Measurements from ENCODE around the gene TRNT1. TPM values are rescaled to one million over a fixed set of nuclear protein-coding genes. Genes with fewer than 3 reads are reported as not detected.

The TRNT1 gene
- 6.4 TPM for polyA plus RNA-seq (2012; ENCODE audit: insufficient read length, low read depth)

GRCh38 chr3:3126477-3127431 lies at the start of gene TRNT1:
Gene TRNT1, plus strand, starts transcription at chr3:3126940. Its CDS starts 2,101 bp downstream, at chr3:3129041.
- TF ChIP-seq SIN3A (IDR thresholded peaks at IDR 0.05; ENCODE audit: borderline replicate concordance, insufficient read depth, low read length), result 0 out of 2 replicates have a peak, but pooled peaks have one; percentile 26
- TF ChIP-seq TAF1 (IDR thresholded peaks at IDR 0.05; ENCODE audit: borderline replicate concordance, insufficient read depth, low read length), result peak; percentile 87; the same call in 1 of the 2 replicates
- TF ChIP-seq, protein P1, sequence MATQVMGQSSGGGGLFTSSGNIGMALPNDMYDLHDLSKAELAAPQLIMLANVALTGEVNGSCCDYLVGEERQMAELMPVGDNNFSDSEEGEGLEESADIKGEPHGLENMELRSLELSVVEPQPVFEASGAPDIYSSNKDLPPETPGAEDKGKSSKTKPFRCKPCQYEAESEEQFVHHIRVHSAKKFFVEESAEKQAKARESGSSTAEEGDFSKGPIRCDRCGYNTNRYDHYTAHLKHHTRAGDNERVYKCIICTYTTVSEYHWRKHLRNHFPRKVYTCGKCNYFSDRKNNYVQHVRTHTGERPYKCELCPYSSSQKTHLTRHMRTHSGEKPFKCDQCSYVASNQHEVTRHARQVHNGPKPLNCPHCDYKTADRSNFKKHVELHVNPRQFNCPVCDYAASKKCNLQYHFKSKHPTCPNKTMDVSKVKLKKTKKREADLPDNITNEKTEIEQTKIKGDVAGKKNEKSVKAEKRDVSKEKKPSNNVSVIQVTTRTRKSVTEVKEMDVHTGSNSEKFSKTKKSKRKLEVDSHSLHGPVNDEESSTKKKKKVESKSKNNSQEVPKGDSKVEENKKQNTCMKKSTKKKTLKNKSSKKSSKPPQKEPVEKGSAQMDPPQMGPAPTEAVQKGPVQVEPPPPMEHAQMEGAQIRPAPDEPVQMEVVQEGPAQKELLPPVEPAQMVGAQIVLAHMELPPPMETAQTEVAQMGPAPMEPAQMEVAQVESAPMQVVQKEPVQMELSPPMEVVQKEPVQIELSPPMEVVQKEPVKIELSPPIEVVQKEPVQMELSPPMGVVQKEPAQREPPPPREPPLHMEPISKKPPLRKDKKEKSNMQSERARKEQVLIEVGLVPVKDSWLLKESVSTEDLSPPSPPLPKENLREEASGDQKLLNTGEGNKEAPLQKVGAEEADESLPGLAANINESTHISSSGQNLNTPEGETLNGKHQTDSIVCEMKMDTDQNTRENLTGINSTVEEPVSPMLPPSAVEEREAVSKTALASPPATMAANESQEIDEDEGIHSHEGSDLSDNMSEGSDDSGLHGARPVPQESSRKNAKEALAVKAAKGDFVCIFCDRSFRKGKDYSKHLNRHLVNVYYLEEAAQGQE (IDR thresholded peaks at IDR 0.05; ENCODE audit: insufficient read depth in 1 of 2, low read depth in 2 of 2, low read length in 2 of 2), result 0 out of 4 replicates have a peak, but pooled peaks of 1 of the 2 experiments have one; percentile 9
- TF ChIP-seq FOXP2 (optimal IDR thresholded peaks at IDR 0.05; ENCODE audit: borderline replicate concordance, extremely low read depth, extremely low read length, insufficient read depth), result peak; percentile 66
- TF ChIP-seq POLR2AphosphoS5 (IDR thresholded peaks at IDR 0.05; ENCODE audit: low read depth, low read length), result peak; percentile 83

GRCh38 chr3:3080309-3080708 lies 46.4 kb upstream of the TRNT1 start:
- TF ChIP-seq TAF1 (IDR thresholded peaks at IDR 0.05; ENCODE audit: borderline replicate concordance, insufficient read depth, low read length) (no peak), POLR2AphosphoS5 (IDR thresholded peaks at IDR 0.05; ENCODE audit: low read depth, low read length) (no peak), SIN3A (IDR thresholded peaks at IDR 0.05; ENCODE audit: borderline replicate concordance, insufficient read depth, low read length) (no peak), FOXP2 (optimal IDR thresholded peaks at IDR 0.05; ENCODE audit: borderline replicate concordance, extremely low read depth, extremely low read length, insufficient read depth) (no peak)
- TF ChIP-seq, protein P1 (IDR thresholded peaks at IDR 0.05; ENCODE audit: insufficient read depth in 1 of 2, low read depth in 2 of 2, low read length in 2 of 2), result no peak

- TF ChIP-seq, protein P1 (IDR thresholded peaks at IDR 0.05; ENCODE audit: insufficient read depth in 1 of 2, low read depth in 2 of 2, low read length in 2 of 2), result no peak
- TF ChIP-seq POLR2AphosphoS5 (IDR thresholded peaks at IDR 0.05; ENCODE audit: low read depth, low read length), result no peak
- TF ChIP-seq TAF1 (IDR thresholded peaks at IDR 0.05; ENCODE audit: borderline replicate concordance, insufficient read depth, low read length), result no peak
- TF ChIP-seq SIN3A (IDR thresholded peaks at IDR 0.05; ENCODE audit: borderline replicate concordance, insufficient read depth, low read length), result no peak
- TF ChIP-seq FOXP2 (optimal IDR thresholded peaks at IDR 0.05; ENCODE audit: borderline replicate concordance, extremely low read depth, extremely low read length, insufficient read depth), result no peak
Measured at GRCh38 chr3:3081381-3082233, 45.1 kb upstream of the TRNT1 start.

DNA sequence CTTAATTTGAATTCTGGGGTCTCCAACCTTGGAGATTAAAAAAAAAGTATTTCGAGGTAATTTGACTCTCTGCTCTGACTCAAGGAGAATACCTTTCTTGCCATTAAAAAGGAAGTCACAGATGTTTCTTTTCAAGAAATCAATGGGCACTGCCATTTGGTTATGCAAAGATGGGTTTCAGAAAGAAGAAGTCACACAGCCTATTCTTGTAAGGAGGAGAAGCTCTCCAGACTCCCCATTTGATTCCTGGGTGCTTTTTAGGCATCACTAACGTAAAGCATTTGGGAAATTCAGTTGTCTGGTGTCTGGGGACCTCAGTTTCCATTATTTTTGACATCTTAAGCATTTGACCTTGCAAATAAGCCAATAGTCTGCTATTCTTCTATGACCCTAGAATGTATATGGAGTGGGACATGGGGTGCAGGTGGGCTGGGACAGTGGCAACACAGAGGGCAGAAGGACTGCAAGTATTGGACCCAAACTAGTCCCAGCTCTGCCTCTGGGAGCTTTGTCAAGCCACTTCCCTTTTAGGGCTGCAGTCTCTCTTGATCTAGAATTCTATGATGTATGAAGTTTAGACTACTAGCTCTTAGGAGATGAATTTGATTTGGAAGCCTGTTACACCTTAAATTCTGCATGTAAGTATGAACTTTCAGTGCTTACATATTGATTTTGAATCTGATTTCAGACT lies 44.4 kb upstream of the TRNT1 start:
- no peak for TF ChIP-seq TAF1 (IDR thresholded peaks at IDR 0.05; ENCODE audit: borderline replicate concordance, insufficient read depth, low read length)
- no peak for TF ChIP-seq POLR2AphosphoS5 (IDR thresholded peaks at IDR 0.05; ENCODE audit: low read depth, low read length)
- no peak for TF ChIP-seq FOXP2 (optimal IDR thresholded peaks at IDR 0.05; ENCODE audit: borderline replicate concordance, extremely low read depth, extremely low read length, insufficient read depth)
- no peak for TF ChIP-seq SIN3A (IDR thresholded peaks at IDR 0.05; ENCODE audit: borderline replicate concordance, insufficient read depth, low read length)
- TF ChIP-seq, protein P1 (IDR thresholded peaks at IDR 0.05; ENCODE audit: insufficient read depth in 1 of 2, low read depth in 2 of 2, low read length in 2 of 2), result no peak
